NCI-H1092 (cell line): ENCODE results near the gene ESR1.

Experiments
- DNase-seq: peaks from one replicate; lab custom pipeline; 2025; lab: John Stamatoyannopoulos, UW

Gene ESR1

GRCh38 chr6:152096863-152097496 lies 289.5 kb downstream of the ESR1 start:
- DNase-seq: no peak

- no peak for DNase-seq
These were observed 291.2 kb downstream of the ESR1 start for GRCh38 chr6:152098683-152099082.

- no peak for DNase-seq
These were observed 292.1 kb downstream of the ESR1 start for GRCh38 chr6:152099446-152100182.

GRCh38 chr6:152100183-152100618 lies 292.7 kb downstream of the ESR1 start:
- no peak for DNase-seq

DNA sequence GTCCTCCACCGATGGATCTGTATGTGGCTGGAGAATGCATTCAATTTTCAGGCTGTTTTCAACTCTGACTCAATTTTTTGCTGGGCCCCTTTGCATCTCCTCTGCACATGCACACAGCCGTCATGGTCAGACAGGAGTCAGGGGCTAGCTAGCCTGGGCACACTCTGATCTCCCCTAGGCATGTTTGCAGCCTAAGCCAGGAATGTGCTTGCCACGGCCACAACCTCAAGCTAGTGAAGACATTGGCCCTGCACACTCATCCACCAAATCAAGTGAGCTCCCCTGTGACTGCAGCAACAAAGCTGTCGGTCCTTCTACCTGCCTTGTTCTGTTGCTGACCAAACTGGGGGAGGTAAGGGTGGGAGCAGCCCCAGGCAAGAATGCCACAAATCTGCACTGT lies 300.5 kb downstream of the ESR1 start:
- no peak for DNase-seq

- no peak for DNase-seq
These were observed 303.7 kb downstream of the ESR1 start for GRCh38 chr6:152110886-152111820.

- no peak for DNase-seq
These were observed 305.2 kb downstream of the ESR1 start for GRCh38 chr6:152112491-152113261.

- no peak for DNase-seq
These were observed 310.0 kb downstream of the ESR1 start for GRCh38 chr6:152117156-152118133.

DNA sequence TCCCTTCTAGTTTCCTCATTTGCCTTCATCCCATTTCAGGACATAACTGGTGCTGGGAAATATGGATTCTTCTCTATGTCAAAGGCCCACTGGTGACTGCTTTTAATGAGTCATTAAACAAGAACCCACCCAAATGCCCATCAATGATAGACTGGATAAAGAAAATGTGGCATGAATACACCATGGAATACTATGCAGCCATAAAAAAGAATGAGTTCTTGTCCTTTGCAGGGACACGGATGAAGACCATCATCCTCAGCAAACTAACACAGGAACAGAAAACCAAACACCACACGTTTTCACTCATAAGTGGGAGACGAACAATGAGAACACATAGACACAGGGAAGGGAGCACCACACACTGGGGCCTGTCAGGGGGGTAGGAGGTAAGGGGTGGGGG lies 310.7 kb downstream of the ESR1 start:
- DNase-seq: no peak

DNA sequence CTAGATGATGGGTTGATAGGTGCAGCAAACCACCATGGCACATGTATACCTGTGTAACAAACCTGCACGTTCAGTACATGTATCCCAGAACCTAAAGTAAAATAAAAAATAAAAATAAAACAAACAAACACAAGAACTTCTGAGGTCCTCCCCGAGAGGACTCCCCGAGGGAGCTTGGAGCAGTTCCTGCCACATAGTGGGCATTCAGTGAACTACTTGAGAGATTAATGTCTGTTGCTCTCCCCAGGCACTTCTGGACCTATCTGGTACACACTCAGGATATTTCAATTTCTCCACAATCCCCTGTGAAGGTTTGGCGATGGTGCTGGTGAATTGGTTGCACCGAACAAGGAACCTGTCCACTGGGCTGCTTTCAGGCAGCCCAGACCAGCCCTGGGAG lies 311.2 kb downstream of the ESR1 start:
- DNase-seq: no peak

DNA sequence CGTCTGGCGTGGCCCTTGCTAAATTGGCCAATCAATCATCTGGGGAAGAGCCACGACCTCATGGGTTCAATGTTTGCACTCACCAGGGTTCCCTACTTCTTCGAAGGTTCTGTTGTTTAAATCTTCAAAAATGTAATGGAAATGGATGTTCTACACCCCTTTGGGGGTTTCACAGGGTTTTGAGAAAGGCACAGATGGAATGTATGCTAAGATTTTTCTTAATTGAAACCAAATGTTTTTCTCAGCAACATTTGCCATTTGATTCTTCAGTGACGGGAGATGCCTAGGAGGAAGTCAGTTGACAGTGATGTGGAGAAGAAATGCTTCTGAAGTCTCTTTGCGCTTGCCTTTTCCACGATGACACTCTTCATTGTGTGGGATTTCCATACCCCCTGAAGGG lies 312.3 kb downstream of the ESR1 start:
- DNase-seq: no peak

DNA sequence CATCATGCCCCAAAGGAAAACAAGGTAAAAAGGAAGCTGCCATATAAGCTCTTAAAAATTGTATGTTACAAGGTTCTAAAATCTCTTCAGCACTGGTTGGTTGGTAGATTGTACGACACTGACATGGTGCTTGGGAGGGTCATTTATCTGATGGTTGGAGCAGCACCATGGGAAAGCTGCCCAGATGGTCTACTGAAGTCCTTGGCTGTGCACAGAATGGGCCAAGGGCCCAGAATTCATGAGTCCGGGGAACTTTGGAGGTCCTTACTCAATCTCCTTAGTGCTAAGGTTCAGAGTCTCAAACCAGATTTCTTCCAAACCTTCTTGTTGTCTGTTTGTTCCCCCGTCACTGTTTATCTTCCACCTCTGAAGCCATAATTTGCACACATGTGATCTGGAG lies 314.4 kb downstream of the ESR1 start:
- DNase-seq: no peak

GRCh38 chr6:152122434-152122833 lies 315.0 kb downstream of the ESR1 start:
- no peak for DNase-seq

DNA sequence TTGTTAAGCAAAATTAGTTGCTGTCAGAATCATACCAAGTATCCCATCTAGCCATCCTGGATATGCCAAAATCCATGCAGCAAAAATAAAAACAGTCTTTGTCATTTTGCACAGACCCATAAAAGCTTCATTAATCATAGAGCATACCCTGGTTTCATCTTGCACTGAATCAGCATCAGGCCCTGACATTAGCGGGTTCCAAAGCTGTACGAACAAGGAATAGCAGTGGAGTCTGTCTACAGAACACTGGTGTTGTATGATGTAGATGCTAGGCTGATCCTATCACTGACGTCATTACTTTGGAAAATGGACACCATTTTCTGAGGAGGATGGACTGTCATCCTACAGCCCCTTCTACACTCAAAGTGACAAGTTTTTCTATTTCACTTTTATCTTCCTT lies 315.6 kb downstream of the ESR1 start:
- no peak for DNase-seq

DNA sequence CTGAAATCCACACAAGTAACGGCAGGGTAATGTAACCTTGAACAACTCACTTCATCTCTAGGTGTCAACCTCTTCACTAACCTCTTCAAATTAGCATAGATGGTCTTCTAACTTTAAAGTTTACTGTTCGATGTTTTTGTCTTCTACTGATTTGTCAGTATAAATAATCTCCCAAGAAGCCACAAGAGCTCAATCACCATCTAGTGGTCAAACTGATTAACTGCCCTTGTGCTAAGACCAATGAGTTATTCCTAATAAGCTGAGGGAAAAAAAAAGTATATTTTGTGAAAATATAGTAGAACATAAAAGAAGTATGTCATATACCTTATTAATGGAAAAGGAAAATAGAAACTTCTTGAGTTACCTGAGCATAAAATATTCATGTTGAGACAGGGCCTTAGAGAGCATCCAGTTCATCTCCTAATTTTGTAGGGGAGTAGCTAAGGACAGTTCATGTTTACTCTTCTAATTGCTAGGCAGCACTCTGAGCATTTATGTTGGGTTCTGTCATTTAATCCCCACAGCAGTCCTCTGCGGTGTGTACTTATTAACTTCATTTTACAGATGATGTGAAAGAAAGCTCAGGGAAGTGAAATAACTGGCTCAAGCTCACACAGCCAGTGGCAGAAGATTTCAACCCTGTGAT lies 317.1 kb downstream of the ESR1 start:
- no peak for DNase-seq

DNA sequence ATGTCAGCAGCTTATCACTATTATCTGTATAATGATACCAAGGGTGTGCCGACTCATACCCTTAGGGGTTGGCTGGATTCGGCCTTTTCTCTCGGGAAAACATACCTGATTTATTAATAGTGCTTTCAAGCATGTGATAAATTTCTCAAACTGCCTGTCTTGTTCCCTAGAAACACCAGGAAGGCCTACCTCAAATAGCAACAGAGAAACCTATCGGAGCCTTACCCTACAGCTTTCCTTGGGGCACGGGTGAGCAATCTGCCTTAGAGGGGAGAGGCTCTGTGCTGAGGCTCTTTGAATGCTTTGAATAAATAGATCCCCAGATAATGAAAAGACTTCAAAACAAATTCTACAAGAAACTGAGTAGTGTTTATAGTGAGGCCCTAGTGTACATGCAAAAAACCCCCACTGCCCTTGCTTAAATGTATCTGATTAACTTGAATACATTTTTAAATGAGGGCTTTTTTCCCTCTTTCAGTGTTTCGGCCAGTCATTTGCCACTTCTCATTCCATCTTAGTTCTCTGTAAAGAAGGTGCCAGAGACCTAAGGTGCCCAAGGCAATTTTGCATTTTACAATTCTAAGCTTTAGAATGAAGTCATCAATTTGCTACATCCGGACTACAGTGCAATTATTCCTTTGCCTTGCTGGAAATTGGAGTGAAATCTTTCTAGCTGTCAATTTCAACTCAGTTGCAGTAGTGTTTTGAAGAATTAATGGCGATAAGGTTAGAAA lies 320.1 kb downstream of the ESR1 start:
- DNase-seq: no peak

- DNase-seq: no peak
These were observed 322.2 kb downstream of the ESR1 start for GRCh38 chr6:152129691-152130151.

DNA sequence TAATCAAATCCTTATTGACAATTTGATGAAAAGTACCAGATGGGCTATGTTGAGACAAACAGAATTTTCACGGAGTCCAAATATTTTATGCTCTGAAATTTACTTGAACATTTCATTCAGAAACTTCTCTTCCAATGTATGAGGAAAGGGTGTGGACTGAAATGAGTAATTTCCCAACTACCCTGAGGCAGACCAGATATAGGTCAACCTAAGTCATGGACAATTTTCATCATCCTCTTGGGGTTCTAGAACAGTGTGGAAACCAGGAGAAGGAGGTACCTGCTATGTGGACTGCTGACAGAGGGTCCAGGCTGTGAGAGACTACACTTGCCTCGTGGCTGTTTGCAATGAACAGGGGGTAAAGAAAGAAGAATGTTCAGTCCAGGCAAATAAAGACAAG lies 323.0 kb downstream of the ESR1 start:
- no peak for DNase-seq

GRCh38 chr6:152135755-152136448 lies 328.4 kb downstream of the ESR1 start:
- peak; percentile 49 for DNase-seq
